Midbrain (tissue), 1 donor: ENCODE measurements around the gene ADRA2B.
"Not testable (repeated sequence)": the region's sequence is repeated elsewhere in the genome, so short reads cannot be mapped to it uniquely, and the experiment has no call there.

Source experiments
- DNase-seq: peaks from one replicate; lab custom pipeline; 2025; lab: John Stamatoyannopoulos, UW

ADRA2B gene

DNA sequence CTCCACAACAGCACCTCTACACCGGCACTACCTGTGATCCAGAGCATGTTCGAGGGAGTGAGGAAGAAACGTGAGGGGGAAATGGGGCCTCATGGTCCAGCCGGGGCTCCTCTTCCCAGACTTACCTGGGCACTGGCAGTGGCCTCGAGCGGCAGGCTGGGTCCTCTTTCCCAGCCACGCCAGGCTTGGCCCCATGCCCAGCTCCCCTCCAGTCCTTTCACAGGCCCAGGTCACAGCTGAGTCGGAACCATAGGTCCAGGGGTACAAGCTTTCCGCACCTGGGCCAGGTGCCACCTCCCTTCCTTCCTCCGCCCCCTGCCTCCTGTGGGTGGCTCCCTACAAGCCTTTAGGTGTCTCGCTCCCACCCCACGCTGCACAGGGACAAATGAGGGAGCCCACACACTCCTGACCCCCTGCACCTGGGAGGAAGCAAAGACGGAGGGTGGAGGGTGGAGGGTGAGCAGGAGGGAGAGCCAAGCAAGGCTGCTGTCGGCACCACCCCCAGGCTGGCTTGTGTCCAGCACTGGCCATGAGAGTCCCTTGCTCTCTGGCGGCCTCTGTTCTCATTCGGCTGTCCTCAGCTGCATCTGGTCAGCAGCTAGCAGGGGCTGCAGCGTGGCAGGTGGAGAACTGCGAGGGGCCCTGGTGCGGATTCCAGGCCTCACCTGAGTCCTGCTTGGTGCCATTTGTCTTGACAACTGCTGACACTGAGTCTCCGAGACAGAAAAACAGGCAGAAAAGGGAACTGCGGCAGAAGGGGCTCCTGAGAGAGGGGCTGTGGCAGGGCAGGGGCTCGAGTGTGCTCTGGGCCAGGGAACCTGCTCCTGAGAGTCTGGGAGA lies 26.8 kb downstream of the ADRA2B start:
- no peak for DNase-seq

DNA sequence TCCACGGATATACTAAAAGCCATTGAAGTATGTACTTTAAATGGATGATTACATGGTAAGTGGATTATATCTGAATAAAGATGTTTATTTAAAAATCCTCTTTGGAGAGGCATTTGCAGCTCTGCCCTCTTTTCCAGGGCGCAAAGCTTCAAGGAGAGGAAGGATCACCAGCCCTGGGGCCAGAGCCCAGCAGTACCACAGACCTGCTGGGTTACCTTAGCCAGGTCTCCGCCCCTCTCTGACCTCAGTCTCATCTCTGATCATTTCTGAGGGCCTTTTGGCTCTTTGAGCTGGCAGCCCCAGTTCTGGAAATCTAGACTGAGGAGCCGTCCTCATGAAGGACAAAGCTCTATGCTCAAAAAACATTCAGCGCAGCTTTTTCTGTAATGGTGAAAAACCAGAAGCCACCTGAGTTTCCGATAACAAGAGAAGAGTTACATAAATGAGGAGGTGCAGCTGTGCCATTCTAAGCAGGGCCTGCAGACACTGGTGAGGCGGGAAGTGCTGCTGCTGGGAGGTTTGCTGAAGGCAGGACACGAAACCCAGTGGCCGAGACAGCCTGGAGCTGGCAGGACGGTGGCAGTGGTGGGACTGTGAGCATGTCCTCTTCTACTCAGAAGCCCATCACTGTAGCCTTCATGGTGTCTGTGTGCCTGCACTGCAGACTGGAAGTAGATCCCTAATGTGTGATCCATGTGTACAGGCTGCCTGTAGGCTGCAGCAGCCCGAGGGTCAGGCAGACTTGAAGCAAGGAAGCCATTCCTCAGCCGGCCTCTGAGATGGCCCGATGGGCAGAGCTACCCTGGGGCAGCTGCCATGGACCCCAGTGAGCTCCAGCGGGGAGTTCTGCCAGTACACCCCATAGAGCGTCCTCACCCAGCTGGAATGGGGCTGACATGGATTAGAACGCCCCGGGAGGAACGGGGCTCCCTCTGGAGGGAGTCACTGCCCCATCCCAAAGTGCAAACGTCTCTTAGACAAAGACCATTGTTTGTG lies 27.7 kb downstream of the ADRA2B start:
- no peak for DNase-seq

DNA sequence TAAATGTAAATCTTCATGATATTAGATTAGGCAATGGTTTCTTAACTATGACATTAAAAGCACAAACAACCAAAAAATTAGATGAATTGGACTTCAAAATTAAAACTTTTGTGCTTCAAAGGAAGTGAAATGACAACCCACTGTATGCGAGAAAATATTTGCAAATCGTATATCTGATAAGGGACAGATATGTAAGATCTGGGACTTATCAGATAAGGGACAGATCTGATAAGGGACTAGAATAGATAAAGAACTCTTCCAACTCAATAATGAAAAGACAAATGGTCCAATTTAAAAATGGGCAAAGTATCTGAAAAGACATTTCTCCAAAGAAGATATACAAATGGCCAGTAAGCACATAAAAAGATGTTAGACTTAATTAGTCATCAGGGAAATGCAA lies 29.2 kb downstream of the ADRA2B start:
- DNase-seq: no peak

DNA sequence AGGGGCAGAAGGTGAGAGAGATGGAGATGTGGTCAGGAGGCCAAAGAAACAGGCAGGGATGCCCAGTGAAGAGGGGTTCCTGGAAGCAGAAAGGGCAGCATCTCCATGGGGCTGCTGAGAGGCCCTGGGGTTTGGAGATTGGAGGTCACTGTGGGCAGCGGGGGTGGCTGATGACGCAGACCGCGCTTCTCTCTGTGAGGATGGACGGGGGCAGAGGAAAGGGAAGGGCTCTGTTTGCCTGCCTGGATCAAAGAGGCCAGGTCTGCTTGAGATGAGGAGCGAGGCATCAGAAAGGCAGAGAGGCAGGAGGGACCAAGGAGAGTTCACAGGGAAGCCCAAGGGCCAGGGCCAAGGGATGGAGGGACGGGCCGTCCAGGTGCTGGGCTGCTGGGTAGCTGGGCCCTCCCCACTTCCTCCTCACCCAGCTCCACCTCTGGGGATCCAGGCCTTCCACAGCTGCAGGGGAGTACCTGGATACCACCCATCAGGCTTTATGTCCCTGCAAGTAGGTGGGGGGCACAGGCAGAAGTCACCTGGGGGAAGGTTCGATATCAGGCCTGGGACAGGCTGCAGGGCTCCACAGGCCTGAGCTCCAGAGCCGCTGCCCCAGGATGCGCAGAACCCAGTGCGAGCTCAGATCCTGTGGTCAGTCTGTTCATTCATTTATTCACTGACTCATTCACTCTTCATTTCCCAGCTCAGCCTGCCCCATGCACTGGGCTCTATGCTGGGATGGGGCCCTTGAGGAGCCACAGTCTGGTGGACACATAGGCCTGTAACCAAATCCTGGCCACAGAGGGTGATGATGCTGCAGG lies 30.6 kb downstream of the ADRA2B start:
- no peak for DNase-seq

DNA sequence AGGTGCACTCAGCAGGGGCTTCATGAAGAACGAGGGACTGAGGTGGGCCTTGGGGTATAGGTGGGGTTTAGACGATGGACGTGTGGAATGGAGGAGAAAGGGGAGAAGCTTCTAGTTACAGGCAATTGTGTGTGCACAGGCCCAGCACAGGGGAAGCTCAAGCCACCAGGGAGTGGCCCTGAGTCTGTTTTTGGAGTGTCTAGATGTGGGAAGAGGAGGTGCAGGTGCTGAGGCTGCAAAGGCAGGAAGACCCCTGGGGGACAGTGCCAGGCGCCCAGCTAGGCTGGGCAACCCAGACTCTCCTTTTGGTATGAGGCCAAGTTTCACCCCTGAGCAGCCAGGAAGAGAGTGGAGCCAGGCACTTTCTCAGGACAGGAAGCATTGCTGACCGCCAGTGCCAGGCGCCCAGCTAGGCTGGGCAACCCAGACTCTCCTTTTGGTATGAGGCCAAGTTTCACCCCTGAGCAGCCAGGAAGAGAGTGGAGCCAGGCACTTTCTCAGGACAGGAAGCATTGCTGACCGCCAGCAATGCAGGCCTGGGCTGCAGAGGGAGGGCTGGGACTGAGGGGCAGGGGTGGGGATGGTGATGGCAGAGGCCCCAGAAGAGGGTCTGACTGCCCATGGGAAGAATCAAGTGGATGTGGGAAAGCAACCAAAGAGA lies 31.4 kb downstream of the ADRA2B start:
- not testable (repeated sequence) for DNase-seq

DNA sequence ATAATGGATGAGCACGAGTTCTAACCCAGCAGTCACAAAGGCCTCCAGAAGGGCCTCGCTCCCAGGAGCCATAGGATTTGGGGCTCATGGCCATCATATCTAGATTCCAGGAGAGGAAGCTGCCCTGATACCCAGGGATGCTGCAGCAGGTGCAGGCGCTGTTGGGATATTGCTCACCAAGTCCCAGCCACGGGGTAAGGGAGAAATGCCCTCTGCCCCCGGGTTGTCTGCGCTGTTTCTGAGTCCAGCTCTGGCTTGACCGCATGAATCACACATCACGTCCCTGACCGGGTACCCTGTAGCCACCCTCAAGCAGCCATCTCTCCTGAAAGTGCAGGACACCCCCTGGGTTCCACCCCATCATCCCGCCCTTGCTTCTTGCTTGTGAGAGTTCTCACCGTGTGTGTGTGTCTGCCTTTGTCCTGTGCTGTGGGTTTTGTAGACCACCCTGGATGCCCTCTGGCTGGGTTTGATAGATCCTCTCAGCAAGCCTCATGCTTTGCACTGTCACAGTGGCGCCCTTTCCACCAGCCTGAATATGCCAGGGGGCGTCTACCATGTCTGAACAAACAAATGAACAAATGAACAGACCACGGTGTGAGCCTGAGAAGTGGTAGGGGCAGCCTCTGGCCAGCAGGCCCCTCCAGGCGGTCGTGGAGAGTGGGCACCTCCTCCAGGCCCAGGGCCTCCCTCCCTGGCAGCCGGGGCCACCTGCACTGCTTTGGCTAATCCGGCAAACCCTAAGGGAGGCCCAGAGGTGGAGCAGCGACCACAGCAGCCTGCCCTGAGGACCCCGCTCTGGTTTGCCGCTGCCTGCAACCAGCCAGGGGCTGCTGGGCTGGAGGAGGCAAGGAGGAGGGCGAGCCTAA lies 32.1 kb downstream of the ADRA2B start:
- DNase-seq: no peak

DNA sequence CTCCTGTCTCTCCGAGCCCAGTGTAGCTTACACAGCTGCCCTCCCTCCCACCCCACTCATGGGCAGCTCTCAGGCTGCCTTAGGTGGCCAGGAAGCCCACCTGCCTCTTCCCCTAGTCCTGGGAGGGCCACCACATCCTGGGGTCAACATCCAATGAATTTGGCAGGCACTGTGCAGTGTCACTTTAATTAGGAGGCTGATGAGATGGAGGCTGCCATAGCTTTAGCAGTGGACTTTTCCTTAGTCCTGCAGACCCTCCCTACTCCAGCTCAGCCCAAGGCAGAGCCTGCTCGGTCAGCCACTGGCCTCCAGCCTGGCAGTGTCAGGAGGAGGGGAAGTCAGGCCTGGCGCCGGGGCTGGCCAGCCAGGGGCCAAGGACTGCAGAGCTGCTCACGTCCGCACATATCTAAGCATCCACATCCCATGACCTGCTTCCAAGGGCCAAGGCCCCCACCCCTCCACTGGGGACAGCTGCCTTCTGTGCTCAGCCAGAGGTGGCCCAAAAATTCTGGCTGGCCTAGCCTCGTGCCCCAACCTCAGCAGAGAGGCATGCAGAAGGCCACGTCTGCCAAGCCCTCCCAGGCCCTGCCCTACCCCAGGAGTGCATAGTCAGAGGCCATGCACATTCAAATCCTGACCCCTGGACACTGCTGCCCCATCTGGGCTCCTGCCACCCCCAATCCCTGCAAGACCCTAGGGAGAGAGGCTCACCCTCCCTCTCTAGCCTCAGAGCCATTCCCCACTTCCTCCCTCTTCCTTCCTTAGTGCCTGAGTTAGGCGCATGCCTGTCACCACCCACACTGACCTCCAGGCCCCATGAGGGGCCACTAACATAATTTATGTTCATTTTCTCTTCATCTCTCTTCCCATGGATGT lies 33.1 kb downstream of the ADRA2B start:
- DNase-seq: no peak

DNA sequence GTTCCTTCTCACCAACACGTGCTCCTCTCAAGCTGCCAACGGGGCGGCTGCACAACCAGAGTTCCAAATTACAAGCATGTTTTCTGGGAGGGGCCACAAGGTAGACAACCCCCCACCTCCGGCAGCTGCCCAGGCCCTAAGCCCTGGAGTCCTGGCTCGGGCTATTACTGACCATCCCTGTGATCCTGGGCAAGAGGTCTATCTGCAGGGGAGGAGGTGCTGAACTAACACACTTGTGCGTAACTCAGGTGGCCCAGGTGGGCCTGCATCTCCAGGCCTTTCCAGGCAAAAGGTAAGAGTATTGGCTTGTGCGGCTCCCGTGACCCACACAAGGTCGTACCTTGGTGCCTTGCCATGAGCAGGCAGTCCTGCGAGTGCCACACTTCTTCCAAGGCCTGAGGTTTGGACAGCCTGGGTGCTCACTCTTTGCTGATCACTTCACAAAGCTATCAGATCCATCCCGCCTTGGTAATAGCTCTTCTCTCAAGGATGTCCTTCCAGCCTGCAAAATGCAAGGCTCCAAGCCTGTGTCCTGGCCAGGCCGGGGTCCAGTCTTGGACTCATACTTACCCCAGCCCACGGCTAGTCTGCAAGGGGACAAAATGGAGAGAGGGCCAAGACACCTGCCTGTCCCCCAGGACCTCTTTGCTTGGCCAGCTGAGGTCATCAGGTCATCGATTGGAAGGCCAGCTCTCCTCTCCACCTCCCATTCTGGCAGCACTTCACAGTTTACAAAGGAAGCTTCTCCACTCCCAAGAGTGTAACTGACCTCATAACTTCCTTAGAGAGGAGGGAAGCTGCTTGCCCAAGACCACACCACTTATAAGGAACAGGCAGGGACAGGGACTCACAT lies 33.9 kb downstream of the ADRA2B start:
- no peak for DNase-seq

DNA sequence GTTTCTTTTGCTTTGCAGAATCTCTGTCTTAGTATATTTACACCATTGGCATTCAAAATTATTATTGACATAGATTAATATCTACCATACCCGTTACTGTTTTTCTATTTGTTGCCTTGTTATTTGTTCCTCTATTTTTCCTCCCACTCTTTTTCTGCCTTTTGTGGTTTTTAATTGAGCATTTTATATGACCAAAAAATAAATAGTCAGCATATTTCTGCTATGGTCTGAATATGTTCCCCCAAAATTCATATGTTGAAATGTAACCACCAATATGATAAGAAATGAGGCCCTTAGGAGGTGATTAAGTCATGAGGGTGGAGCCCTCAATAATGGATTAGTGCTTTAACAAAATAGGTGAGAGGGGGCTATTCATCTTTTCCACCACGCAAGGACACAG lies 35.3 kb downstream of the ADRA2B start:
- DNase-seq: no peak

DNA sequence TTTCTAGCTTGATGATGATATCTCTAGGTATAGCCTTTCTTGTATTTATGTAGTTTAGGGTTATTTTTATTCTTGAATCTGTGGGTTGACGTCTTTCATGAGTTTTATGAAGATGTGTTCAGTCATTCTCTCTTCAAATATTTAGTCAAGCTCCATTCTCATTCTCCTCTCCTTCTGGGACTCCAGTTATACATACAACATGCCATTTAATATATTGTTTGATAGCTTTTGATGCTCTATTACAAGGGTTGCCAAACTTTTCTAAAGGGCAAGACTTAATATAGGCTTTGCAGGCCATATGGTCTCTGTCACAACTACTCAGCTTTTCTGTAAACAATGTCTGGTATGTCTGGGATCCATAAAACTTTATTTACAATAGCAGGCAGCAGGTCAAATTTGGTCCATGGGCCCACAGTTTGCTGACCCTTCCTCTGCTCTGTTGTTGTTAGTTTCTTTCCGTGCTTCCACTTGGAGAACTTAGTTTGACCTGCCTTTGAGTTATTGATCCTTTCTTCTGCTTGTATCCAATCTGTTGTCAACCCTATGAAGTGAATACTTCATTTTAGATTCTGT lies 41.1 kb downstream of the ADRA2B start:
- DNase-seq: no peak

DNA sequence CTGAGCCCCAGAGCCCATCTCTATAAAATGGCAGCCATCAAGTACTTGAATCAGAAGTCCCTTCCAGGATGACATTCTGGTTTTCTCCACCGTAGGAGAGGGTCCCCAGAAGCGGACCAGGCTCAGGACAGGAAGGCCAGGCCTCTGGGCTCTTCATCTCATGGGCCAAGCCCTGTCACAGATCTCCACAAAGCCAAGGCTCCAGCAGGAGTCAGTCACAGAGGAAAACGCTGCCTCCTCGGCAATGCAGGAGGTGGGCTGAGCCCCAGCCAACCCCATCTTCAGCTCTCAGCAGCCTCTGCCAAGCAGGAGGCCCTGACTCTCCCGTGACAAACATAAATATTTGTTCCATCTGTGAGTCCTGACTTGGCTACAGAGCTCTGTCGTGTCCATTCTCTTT lies 42.2 kb downstream of the ADRA2B start:
- no peak for DNase-seq

DNA sequence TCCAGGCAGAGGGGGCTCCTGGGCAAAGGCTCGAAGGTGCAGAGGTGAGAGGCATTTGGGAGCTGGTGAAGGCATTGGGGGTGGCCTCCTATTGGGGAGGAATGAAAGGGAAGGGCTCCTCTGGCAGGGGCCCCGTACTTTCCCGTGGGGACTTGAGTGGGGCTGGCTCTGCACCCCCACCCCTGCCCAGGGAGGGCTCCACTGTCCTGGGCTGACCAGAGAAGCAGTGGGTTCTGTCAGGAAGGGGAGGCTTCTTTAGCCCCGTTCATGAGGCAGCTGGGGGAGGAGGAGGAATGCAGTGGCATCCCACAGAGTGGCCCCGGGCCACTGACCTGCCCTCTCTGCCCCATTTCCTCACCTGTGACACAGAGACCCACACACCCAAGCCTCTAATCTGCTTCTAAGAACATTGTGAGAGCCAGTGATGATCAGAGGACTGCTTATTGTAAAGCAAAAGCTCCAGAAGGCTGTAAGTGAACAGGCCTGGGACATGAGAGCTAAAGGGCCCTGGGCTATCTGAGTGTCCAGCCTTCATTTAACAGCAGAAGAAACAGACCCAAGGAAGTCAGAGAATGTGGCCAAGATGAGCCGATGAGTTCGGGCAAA lies 43.1 kb downstream of the ADRA2B start:
- no peak for DNase-seq

DNA sequence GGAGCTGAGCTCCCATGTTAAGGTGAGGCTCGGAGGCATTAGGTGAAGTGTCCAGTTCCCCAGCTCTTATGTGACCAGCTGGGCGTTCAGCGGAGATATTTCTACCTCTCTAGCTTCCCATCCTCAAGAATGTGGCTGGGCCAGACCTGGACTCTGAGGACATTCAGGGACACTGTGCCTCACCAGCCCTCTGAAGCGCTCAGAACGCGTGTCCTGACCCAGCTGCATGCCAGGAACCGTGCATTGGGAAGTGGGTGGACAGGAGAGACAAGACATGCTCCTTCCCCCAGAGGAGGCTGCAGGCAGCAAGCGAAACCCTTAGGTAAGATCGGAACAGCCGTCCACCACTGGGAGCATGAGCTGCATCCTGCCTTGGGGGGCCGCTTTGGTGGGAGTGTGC lies 43.6 kb downstream of the ADRA2B start:
- no peak for DNase-seq

DNA sequence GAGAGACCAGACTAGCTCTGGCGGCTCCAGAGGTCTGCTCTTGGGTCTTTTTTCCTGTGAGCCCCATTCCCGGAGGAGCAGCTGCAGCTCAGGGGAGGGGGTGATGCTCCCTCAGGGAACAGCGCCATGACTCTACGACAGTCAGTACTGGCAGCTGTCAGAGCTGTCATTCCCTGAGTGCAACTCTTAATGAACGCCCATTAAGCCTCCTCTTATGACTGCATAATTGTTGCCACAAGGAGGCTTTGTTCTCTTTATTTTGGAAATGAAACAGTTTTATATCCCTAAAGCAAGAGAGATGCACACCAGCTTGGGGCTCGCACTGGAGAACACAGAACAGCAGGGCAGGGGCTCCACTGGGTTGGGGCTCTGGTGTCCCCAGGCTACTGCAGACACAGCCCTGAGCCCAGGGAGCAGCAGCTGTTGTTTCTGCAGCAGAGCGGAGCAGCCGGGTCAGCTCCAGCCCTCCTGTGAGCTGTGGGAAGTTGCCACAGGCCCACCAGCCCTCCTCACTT lies 44.3 kb downstream of the ADRA2B start:
- DNase-seq: peak; percentile 44

DNA sequence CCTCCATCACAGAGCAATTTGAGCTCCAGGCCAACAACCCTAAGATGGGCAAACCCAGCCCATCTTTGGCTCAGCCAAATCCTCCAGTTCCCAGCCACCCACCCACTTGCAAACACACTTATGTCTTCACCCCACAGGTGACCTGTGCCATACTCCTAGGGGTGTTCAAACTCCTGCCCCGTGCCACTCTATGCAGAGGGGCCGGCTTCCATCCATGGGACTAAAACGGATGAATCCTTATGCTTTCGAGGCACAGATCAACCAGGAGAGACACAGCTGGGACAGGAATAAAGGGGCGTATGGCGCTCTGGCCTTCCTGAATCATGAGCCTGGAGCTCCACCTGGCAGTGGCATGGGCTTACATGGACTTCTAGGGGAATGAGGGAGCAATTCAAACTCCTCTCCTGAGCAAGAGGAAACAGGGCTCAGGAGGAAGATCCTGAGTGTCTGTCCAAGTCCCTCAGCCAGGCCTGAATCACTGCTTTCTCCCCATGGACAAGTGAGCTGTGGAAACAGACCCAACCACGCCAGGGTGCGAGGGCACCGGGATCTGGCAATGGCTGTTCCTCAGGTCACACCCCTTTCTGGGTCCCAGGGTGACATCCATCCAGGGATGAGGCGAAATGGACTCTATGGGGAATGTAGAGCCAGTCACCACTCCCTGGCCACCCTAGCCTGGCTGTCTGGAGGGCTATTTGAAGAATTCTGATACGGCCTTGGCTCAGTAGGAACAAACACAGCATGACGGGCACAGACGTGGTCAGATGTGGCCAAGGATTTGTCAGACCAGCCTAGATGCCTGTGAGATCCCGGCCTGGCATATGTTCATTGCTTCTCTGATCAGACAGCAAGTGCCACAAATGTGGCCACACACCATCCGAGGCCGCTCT lies 45.0 kb downstream of the ADRA2B start:
- peak; percentile 44 for DNase-seq

DNA sequence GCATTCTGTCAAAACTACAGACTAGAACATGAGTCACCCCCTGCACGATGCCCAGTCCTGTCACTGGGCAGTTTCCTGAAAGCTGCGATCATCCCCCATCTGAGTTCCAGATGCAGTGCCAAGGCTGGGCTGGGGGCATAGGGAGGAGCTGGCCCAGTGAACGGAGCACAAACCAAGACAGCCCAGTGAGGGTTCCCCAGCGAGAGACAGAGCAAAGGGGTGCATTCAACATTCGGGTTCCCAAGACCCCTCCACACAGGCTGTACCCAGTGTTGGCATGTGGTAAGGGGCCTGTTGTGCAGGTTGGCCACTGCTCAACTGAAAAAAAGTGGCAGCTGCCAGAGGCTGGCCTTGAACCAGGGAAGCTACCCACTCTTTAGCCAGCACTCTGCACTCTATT lies 46.0 kb downstream of the ADRA2B start:
- not testable (repeated sequence) for DNase-seq
